IgD-negative memory B cell (primary cell): ENCODE measurements around the gene OR2AE1. TPM values are rescaled to one million over a fixed set of nuclear protein-coding genes. Genes with fewer than 3 reads are reported as not detected.

Experiments
- H3K27ac Mint-ChIP-seq, 3 donors: one replicate each; pipeline ENCODE4 v1.8.0; 2020 to 2022; ENCODE audit warnings: mild to moderate bottlenecking in 3 of 3, mixed read lengths in 3 of 3, moderate library complexity in 1 of 3
- H3K27me3 Mint-ChIP-seq: one replicate; pipeline ENCODE4 v1.8.0; 2021; ENCODE audit warnings: mixed read lengths
- H3K36me3 Mint-ChIP-seq: one replicate; pipeline ENCODE4 v1.8.0; 2020; ENCODE audit warnings: mild to moderate bottlenecking, mixed read lengths
- H3K4me1 Mint-ChIP-seq, 3 donors: one replicate each; pipeline ENCODE4 v1.8.0; 2020 to 2022; ENCODE audit warnings: mixed read lengths in 3 of 3, mild to moderate bottlenecking in 1 of 3
- H3K4me3 Mint-ChIP-seq, 4 donors: one replicate each; pipeline ENCODE4 v1.8.0; 2020 to 2022; ENCODE audit warnings: mild to moderate bottlenecking in 4 of 4, mixed read lengths in 4 of 4, moderate library complexity in 3 of 4
- H3K9me3 Mint-ChIP-seq, 3 donors: one replicate each; pipeline ENCODE4 v1.8.0; 2020 to 2021; ENCODE audit warnings: mixed read lengths in 3 of 3, mild to moderate bottlenecking in 1 of 3
- polyA plus RNA-seq: library from polyadenylated mRNA; unstranded; fragments of 300-500 nt; fragmentation: Illumina TruSeq; gene quantifications from one replicate; pipeline ENCODE4 v1.2.3, GENCODE V29; 2021

Gene OR2AE1
- polyA plus RNA-seq, 1 donor from 2014 or later, result not detected

DNA sequence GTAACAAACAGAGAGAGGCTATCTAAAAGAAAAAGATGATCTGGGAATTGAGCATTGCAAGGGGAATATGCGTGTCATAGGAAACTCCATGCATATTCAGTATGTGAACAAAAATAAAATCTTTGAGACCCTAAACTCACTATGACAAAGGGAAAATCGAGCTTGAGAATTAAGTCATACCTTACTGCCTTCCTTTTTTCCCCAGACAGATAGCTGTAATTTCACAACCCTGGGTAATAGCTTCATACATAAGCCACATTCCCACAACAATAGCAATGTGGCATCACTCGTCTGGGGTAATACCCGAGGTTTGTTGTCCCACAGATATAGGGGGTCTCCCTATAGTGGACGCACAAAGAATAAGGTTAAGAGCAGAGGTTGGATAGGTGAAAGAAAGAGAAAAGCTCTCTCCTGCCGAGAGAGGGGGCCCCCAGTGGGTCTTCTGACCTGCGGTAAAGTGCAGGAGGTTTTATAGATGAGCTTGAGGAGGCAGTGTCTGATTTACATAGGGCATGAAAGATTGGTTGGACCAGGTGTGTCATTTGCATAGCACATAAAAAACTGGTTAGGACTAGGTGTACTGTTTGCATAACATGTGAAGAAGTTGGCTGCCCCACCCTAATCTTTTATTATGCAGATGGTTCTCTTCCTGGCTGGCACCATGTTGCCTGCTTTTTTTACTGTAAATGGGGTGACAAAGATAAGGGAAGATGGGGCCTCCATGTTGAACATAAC, 37.4 kb downstream of the OR2AE1 start:
- no peaks in the 10 kb centered on the region for H3K9me3 Mint-ChIP-seq
- H3K4me3 Mint-ChIP-seq, result peak overlapping the region in 1 of 4 donors; percentile 15
- H3K27ac Mint-ChIP-seq, result no peak overlapping the region
- peaks cover 1 to 5% (median 3%) of the 10 kb centered on the region in 3 donors for H3K4me1 Mint-ChIP-seq
- H3K27me3 Mint-ChIP-seq, result peaks cover 3% of the 10 kb centered on the region
- H3K36me3 Mint-ChIP-seq, result no peaks in the 10 kb centered on the region

DNA sequence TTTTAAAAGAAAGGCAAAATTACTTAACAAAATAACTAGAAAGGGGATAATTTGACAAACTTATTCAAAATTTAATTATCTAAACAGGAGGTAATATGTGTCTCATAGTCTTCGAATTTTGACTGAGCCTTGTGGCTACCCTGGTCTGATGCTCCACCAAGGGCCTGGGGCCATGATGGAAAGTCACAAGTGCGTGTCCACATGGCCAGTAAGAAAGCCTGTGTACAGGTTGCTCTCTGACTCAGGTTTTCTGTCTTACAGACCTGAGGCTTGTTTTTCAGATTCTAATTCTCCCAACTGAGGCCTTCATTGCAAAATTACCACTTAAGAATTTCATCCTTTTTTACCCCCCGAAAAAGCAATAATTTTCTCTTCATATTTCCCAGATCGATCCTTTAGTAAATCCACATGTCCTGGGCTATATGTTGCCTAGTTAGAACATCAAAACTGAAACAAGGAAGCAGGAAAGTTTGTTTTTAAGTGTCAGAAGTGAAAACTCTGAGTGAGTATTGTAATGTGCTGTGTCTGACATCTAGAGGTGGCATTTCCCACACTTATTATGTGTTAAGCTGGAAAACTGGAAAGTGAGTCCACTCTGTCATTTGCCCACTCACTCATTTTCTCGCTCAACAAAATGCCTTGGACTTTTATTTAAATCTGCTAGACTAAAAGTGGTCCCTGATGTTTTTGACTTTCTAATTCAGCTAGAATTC, 39.0 kb downstream of the OR2AE1 start:
- H3K27me3 Mint-ChIP-seq, result peaks cover 5% of the 10 kb centered on the region
- H3K9me3 Mint-ChIP-seq, result no peaks in the 10 kb centered on the region
- H3K4me1 Mint-ChIP-seq, result peaks cover 1 to 5% (median 3%) of the 10 kb centered on the region in 3 donors
- H3K4me3 Mint-ChIP-seq, result peak overlapping the region in 1 of 4 donors; percentile 38
- H3K36me3 Mint-ChIP-seq, result no peaks in the 10 kb centered on the region
- H3K27ac Mint-ChIP-seq, result no peak overlapping the region

DNA sequence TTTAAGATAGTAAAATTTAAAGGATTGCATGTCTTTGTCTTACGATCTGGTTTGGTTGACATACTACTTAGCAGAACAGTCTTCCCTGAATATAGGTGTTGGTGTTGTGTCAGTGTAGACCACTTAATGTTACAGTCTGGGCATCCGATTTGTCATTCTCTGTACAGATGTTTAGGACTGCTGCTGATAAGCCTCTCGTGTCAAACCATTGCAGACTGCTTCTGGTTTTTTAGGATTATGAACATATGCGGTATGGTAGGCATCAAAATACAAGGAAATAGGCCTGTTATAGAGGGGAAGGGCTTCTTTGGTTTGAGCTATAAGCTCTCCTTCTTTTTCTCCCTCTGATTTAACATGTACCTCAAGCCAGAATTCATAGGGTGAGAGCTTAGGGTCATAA, 41.6 kb downstream of the OR2AE1 start:
- H3K9me3 Mint-ChIP-seq, result no peaks in the 10 kb centered on the region
- peaks cover 5% of the 10 kb centered on the region for H3K27me3 Mint-ChIP-seq
- no peak overlapping the region for H3K4me3 Mint-ChIP-seq
- no peaks in the 10 kb centered on the region for H3K36me3 Mint-ChIP-seq
- H3K4me1 Mint-ChIP-seq, result peaks cover 1 to 5% (median 3%) of the 10 kb centered on the region in 3 donors
- no peak overlapping the region for H3K27ac Mint-ChIP-seq

DNA sequence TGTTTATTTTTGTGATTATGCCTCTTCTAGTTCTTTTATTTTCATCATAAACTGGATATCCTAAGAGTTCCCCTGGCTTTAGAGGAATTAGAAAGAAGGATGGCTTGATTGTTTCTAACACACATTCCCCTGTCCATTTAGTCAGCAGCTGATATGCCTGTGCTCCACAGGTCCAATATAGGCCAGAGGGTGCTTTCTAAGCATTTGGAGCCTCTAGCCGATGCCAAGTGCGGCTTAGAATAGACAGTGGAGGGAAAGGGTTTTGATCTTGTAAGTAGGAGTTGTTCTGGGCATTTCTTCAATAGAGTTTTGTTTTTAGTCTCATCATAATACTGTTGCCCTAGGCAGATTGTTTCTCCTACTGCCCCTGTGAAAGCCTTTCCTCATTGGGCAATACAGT, 42.5 kb downstream of the OR2AE1 start:
- Mint-ChIP-seq H3K27ac (no peak overlapping the region), H3K4me1 (peaks cover 1 to 5% (median 3%) of the 10 kb centered on the region in 3 donors), H3K9me3 (no peaks in the 10 kb centered on the region), H3K27me3 (peaks cover 5% of the 10 kb centered on the region), H3K4me3 (no peak overlapping the region), H3K36me3 (no peaks in the 10 kb centered on the region)

DNA sequence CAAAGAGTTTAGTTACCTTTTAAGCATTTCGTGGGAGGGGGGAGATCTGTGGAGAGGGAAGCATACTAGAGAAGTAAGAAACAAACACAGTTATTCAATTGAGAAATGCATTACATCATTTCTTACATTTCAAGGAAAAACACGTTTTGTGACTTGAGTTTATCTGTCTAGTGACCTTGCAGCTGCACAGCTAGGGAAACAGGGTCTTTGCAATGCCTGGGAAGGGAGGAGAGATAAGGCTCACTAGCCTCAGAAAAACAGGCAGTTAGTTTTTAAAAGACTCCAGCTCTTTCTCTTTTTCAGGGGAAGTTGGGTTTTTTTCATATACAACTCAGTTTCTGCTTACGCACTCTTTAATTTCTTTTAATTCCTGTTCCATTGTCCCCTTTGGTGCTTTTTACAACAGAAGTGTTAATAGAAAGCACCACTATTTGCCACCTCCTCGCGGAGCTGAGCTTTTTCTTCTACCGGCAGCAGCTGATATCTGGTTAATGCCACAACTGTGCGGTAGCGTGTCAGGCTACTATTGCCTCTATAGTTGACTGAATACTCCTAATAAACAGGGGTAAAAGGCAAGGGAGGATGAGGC, 43.5 kb downstream of the OR2AE1 start:
- Mint-ChIP-seq H3K27ac (no peak overlapping the region), H3K27me3 (peaks cover 5% of the 10 kb centered on the region), H3K9me3 (no peaks in the 10 kb centered on the region), H3K4me1 (peaks cover 1 to 5% (median 3%) of the 10 kb centered on the region in 3 donors), H3K36me3 (no peaks in the 10 kb centered on the region), H3K4me3 (no peak overlapping the region)

DNA sequence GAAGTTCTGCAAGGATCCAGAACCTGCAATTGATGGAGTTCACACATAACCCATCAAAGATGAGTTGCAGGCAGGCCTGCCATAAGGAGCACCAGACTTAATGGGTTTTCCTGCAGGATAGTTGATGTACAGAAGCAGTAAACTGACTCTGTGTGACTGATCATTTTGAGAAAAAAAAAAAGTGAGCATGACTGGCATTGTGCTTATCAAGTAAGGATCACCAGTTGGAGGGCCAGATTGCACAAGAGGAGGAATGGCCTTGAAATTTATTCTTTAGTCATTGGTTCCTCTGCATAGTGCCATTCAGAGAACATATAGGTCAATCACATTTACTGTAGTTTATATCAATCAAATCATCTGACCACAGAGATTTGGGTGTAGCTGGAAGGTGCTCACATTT, 45.2 kb downstream of the OR2AE1 start:
- H3K4me3 Mint-ChIP-seq, result no peak overlapping the region
- no peak overlapping the region for H3K27ac Mint-ChIP-seq
- H3K27me3 Mint-ChIP-seq, result peaks cover 12% of the 10 kb centered on the region
- no peaks in the 10 kb centered on the region for H3K36me3 Mint-ChIP-seq
- H3K4me1 Mint-ChIP-seq, result no peaks in the 10 kb centered on the region
- no peaks in the 10 kb centered on the region for H3K9me3 Mint-ChIP-seq

DNA sequence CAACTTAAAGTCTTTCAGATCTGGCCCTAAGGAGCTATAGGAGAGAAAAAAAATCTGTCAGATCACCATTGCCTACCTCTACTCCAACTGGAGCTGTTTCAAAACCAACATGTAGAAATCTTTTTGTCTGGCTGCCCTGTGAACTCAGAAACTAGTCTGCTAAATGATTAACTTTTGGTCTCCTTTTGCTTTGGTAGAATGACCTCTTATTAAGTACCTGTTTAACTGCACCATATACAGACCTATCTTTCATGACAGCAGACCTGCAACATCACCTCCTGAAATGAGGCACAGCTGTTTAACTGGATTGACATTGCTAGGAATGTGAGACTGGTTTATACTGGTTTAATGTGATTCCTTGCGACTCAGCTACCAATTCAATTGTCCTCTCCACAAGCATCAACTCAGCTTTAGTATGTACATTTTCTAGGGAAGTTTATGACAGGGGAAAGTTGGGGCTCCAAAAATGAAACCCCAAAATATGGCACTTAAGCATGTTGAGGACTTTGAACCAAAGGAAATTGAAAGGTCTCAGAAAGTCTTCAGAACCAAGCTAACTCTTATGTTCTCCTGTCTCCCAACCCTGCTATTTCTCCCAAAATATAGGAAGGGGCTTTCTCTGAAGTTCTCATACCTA, 47.2 kb downstream of the OR2AE1 start:
- Mint-ChIP-seq H3K9me3 (no peaks in the 10 kb centered on the region), H3K27ac (no peak overlapping the region), H3K4me1 (no peaks in the 10 kb centered on the region), H3K36me3 (no peaks in the 10 kb centered on the region), H3K27me3 (peaks cover 12% of the 10 kb centered on the region), H3K4me3 (no peak overlapping the region)

DNA sequence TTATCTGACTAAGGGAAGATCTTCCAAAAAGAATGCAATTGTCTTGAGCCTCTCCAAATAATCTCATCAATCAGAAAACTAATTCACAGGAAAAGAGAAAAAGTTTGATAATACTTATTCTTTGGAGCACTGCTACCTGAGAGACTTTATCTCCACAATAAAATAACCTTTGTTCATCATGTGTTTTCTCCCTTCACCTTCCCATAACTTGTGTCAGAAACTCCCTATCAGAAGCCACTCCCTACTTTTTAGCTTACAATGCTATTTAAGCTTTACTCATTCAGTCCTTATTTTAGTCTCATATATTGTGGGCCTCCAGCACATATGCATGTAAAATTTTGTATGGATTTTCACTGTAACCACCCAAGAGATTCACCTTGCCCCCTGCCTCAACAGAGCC, 48.0 kb downstream of the OR2AE1 start:
- H3K27ac Mint-ChIP-seq, result no peak overlapping the region
- no peaks in the 10 kb centered on the region for H3K4me1 Mint-ChIP-seq
- H3K27me3 Mint-ChIP-seq, result peaks cover 12% of the 10 kb centered on the region
- H3K36me3 Mint-ChIP-seq, result no peaks in the 10 kb centered on the region
- H3K4me3 Mint-ChIP-seq, result no peak overlapping the region
- H3K9me3 Mint-ChIP-seq, result no peaks in the 10 kb centered on the region

DNA sequence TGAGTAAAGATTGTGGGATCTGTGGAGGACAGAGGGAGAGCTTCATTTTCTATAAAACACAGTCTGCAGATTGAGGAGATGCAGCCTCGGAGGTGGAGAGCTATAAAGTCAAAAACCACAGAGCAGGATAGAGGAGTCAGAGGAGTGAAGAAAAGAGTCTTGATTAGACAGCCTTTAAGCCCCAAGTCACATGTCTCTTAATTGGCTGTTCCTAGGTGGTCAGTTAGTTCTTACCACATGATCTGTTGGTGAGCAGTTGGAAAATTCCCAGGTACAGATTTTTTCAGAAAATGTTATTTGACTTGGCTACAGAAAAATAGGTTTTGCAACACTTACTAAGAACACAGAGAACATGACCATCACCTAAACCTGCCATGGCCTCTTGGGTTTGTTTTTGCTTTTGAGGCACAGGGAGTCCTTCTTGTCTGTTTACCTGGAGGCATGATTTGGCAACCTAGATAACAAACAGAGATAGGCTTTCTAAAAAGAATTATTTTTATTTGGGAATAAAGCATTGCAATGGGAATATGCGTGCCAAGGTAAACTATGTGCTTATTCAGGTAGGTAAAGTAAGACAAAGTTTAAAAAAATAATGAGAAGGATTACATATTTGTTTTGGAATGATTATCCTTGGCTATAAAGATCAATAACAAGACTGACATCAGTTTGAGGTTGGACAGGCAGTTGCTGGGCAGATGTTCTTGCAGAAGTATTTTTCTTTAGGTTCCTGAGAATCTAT, 49.6 kb downstream of the OR2AE1 start:
- peaks cover 9% of the 10 kb centered on the region for H3K27me3 Mint-ChIP-seq
- H3K36me3 Mint-ChIP-seq, result no peaks in the 10 kb centered on the region
- H3K4me1 Mint-ChIP-seq, result no peaks in the 10 kb centered on the region
- no peak overlapping the region for H3K4me3 Mint-ChIP-seq
- H3K27ac Mint-ChIP-seq, result no peak overlapping the region
- no peaks in the 10 kb centered on the region for H3K9me3 Mint-ChIP-seq

Other genes starting within 250 kb of the OR2AE1 start
- 0.16 TPM for gene CYP3A5, start 197.0 kb downstream of the OR2AE1 start, polyA plus RNA-seq
- not detected for gene CYP3A7, start 141.8 kb downstream of the OR2AE1 start, polyA plus RNA-seq
- gene CYP3A4, start 92.8 kb downstream of the OR2AE1 start, polyA plus RNA-seq, result not detected
- gene CYP3A43, start 49.0 kb downstream of the OR2AE1 start, polyA plus RNA-seq, result not detected
- 30.2 TPM for gene TRIM4, start 42.5 kb upstream of the OR2AE1 start, polyA plus RNA-seq
- gene GJC3, start 52.6 kb upstream of the OR2AE1 start, polyA plus RNA-seq, result not detected
- gene AZGP1, start 99.0 kb upstream of the OR2AE1 start, polyA plus RNA-seq, result not detected
- 35.3 TPM for gene ZKSCAN1, start 138.6 kb upstream of the OR2AE1 start, polyA plus RNA-seq
- 9.9 TPM for gene ZSCAN21, start 172.7 kb upstream of the OR2AE1 start, polyA plus RNA-seq
- 31.7 TPM for gene ZNF3, start 204.7 kb upstream of the OR2AE1 start, polyA plus RNA-seq
- 121 TPM for gene COPS6, start 211.9 kb upstream of the OR2AE1 start, polyA plus RNA-seq
- gene MCM7, start 224.4 kb upstream of the OR2AE1 start, polyA plus RNA-seq, result 33.4 TPM
- gene AP4M1, start 224.6 kb upstream of the OR2AE1 start, polyA plus RNA-seq, result 4.5 TPM
- gene TAF6, start 242.3 kb upstream of the OR2AE1 start, polyA plus RNA-seq, result 31.5 TPM
- gene CNPY4, start 242.6 kb upstream of the OR2AE1 start, polyA plus RNA-seq, result 4.5 TPM
- 1.4 TPM for gene MBLAC1, start 249.9 kb upstream of the OR2AE1 start, polyA plus RNA-seq